Measurements from ENCODE around the gene RYR3.

RYR3 gene

DNA sequence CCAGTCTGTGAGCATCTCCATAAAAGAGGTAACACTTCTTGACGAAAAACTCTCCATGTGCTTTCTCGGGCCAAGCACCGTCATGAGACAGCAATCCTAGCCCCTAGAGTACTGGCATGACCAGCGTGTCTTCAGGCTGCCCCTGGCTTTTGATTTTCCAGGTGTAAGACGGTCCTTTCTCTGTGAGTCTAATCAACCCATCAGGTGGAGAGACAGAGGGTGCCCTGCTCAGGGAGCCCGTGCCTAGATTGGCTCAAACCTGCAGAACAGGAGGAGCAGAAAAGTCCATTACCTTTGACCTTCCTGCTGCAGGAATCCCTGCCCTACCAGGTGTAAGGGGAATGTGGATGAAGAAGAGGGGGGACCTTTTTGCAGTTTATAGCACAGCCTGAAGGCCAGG lies 548.1 kb downstream of the RYR3 start:
- H3K36me3 ChIP-seq = no peaks in the 10 kb centered on the region
- TF ChIP-seq, protein P1, sequence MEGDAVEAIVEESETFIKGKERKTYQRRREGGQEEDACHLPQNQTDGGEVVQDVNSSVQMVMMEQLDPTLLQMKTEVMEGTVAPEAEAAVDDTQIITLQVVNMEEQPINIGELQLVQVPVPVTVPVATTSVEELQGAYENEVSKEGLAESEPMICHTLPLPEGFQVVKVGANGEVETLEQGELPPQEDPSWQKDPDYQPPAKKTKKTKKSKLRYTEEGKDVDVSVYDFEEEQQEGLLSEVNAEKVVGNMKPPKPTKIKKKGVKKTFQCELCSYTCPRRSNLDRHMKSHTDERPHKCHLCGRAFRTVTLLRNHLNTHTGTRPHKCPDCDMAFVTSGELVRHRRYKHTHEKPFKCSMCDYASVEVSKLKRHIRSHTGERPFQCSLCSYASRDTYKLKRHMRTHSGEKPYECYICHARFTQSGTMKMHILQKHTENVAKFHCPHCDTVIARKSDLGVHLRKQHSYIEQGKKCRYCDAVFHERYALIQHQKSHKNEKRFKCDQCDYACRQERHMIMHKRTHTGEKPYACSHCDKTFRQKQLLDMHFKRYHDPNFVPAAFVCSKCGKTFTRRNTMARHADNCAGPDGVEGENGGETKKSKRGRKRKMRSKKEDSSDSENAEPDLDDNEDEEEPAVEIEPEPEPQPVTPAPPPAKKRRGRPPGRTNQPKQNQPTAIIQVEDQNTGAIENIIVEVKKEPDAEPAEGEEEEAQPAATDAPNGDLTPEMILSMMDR (IDR thresholded peaks at IDR 0.05) = no peak

DNA sequence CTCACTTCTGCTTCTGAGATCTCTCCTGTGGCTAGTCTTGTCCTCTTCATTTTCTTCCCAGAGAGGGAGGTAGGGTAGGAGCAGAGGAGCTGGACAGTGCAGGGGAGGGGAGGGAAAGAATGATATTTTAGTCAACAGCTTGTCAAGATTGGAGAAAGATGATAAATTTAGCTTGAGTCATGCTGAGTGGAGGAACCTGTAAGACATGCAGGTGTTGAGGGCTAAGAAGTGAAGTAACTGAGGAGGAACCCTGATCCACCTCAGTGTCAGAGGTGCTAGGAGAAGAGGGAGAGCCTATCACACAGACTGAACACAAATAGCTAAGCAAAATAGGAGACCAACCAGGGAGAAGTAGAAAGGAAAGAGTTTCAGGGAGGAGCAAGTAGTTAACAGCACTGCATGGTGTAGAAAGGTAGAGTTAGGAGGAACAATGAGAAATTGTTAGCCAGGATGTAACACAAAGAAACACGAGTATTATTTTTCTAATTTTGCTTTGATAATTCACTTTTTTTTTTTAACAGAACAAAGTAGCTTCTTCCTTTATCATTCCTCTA lies 549.3 kb downstream of the RYR3 start:
- no peaks in the 10 kb centered on the region for H3K4me1 ChIP-seq (ENCODE audit: control insufficient read depth in 1 of 2, insufficient read depth in 1 of 2, low read depth in 1 of 2, low read length in 1 of 2)
- TF ChIP-seq, protein P1 (IDR thresholded peaks at IDR 0.05) = no peak
- no peaks in the 10 kb centered on the region for H3K36me3 ChIP-seq
- H3K27ac ChIP-seq = no peak overlapping the region
- H3K4me3 ChIP-seq (ENCODE audit: low read depth in 1 of 2, low read length in 1 of 2) = no peak overlapping the region
- H3K27me3 ChIP-seq = no peaks in the 10 kb centered on the region
- H3K9me3 ChIP-seq = no peaks in the 10 kb centered on the region

More for the DNA sequence above, 548.1 kb downstream of the RYR3 start:
- Histone ChIP-seq H3K4me3 (ENCODE audit: low read depth in 1 of 2, low read length in 1 of 2) (no peak overlapping the region), H3K27ac (no peak overlapping the region), H3K4me1 (ENCODE audit: control insufficient read depth in 1 of 2, insufficient read depth in 1 of 2, low read depth in 1 of 2, low read length in 1 of 2) (no peaks in the 10 kb centered on the region), H3K27me3 (no peaks in the 10 kb centered on the region), H3K9me3 (no peaks in the 10 kb centered on the region)

DNA sequence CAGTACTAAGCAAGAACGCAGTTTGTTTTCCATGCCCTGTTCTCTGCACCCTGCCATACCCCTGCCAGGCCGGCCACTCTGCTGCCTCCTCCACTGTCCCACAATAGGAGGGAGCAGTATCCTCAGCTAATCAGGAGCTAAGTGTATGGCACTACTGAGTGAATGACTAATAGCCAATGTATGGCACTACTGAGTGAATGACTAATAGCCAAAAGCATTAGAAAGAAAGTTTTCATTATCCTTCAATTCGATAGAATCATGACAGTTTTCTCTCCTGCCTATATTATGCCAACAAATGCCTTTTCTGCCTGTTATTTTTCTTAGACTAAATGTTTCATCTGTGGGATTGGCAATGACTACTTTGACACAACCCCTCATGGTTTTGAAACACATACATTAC lies 550.0 kb downstream of the RYR3 start:
- H3K36me3 ChIP-seq = no peaks in the 10 kb centered on the region
- TF ChIP-seq, protein P1 (IDR thresholded peaks at IDR 0.05) = no peak

DNA sequence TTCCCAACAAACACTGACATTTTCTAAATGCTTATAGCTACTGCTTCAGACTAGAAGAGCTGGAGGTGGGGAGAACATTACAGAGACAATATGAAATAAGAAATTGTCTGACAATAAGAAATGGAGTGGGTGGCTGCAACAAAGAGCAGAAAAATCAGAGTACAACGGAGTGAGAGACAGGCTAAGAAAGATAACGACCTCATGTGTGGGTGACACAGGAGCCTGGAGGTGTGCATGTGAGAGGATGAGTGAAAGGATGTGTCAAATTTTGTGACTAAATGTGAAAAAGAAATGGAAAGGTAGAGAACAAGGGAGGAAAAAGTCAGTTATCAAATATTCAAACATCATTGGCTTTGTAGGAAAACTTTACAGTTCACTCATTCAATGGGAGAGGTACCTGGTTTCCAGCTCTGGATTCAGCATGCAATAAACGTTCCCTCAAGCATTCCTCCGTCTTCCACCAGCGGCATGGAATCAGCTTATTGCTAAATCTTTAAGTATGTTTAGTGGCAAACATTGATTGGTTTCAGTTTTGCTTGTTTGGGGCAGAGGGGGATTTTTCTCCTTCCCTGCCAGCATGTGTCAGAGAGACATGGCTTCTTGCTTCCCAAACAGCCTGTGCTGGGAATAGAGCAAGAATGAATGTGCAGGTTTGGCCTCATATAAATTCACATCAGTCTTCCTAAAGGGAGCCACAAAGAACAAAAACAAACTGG lies 553.8 kb downstream of the RYR3 start:
- H3K4me3 ChIP-seq (ENCODE audit: low read depth in 1 of 2, low read length in 1 of 2) = no peak overlapping the region
- no peaks in the 10 kb centered on the region for H3K9me3 ChIP-seq
- no peaks in the 10 kb centered on the region for H3K36me3 ChIP-seq
- no peak overlapping the region for H3K27ac ChIP-seq
- TF ChIP-seq, protein P1 (IDR thresholded peaks at IDR 0.05) = no peak
- no peaks in the 10 kb centered on the region for H3K4me1 ChIP-seq (ENCODE audit: control insufficient read depth in 1 of 2, insufficient read depth in 1 of 2, low read depth in 1 of 2, low read length in 1 of 2)
- no peaks in the 10 kb centered on the region for H3K27me3 ChIP-seq

More for the DNA sequence above, 550.0 kb downstream of the RYR3 start:
- Histone ChIP-seq H3K4me1 (ENCODE audit: control insufficient read depth in 1 of 2, insufficient read depth in 1 of 2, low read depth in 1 of 2, low read length in 1 of 2) (no peaks in the 10 kb centered on the region), H3K27ac (no peak overlapping the region), H3K9me3 (no peaks in the 10 kb centered on the region), H3K27me3 (no peaks in the 10 kb centered on the region), H3K4me3 (ENCODE audit: low read depth in 1 of 2, low read length in 1 of 2) (no peak overlapping the region)

DNA sequence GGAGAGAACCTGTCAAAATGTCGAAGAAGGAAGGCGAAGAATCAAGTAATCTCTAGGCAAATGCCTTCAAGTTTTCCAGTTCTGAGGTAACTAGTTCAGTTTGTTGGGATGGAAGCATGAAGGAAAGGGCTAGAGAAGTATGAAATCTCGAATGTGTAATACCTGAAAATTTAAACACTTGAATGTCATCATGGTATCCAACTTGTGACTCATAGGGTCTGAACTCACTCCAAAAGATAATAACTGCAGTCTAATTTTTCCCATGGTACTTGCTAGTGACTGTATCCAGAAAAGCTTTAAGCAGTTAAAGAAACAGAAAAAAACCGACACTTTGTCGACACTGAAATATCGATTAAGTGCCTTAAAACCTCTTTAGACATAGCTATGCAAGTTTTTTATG lies 554.6 kb downstream of the RYR3 start:
- TF ChIP-seq, protein P1 (IDR thresholded peaks at IDR 0.05) = no peak
- Histone ChIP-seq H3K4me1 (ENCODE audit: control insufficient read depth in 1 of 2, insufficient read depth in 1 of 2, low read depth in 1 of 2, low read length in 1 of 2) (no peaks in the 10 kb centered on the region), H3K9me3 (no peaks in the 10 kb centered on the region), H3K27me3 (no peaks in the 10 kb centered on the region), H3K36me3 (no peaks in the 10 kb centered on the region), H3K27ac (no peak overlapping the region), H3K4me3 (ENCODE audit: low read depth in 1 of 2, low read length in 1 of 2) (no peak overlapping the region)

All from neutrophil (primary cell).